8988T (cell line): Measurements from ENCODE around the gene COQ10B.
"Not testable (repeated sequence)": the region's sequence is repeated elsewhere in the genome, so short reads cannot be mapped to it uniquely, and the experiment has no call there.

Source experiments
- DNase-seq: peaks from one replicate; pipeline ENCODE4 v3.0.0; 2011

COQ10B gene

DNA sequence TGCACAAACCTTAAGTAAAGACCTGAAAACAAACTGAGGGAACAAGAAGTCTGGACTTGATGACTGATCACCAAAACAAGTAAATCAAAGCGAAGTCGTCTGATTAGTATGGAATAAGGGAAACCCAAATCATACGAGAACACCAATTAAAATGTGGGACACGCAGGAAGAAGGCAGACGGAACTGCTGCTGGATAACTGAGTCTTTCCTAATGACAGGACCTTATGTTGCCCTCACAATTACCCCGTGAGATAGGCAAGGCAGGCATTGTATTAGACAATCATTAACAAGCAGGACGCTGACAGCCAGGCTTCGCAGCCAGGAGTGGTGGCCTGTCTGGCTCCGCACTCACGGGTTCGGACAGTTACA lies 614 bp upstream of the COQ10B start:
- no peak for DNase-seq

GRCh38 chr2:197453914-197454398 lies 604 bp downstream of the COQ10B start:
- no peak for DNase-seq

DNA sequence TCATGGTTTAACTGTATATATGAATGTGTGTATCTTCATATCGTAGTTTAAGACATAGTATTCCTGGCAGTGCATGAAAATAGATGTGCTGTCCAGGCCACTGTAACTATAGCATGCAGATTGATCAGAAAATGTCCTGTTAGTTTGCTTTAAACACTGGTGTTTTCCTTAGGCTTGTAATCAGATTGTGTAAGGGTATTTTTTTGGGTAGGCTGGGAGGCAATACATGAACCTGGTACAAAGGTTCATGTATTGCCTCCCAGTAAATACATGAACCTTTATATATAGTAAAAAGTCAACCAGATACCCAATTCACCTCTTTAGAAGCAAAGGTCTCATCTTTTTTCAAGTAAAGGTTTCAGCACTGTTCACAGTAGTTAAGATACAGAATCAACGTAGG lies 1.6 kb downstream of the COQ10B start:
- no peak for DNase-seq

GRCh38 chr2:197455428-197455827 lies 2.1 kb downstream of the COQ10B start:
- DNase-seq: no peak

DNA sequence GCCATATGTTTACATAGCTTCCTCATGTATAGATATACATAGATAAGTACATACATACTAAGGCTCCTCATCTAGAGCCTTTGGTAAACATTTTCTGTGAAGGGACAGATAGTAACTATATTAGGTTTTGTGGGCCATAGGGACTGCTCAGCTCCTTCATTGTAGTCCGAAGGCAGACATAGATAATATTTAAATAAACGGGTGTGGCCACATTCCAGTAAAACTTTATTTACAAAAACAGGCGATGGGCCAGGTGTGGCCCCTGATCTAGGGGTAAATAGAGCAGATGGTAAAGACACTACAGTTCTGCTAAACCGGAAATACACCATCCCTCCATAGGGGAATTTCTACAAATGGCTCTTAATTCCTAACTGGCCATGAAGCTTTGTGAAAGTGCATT lies 7.3 kb downstream of the COQ10B start:
- no peak for DNase-seq

GRCh38 chr2:197461057-197461456 lies 7.7 kb downstream of the COQ10B start:
- DNase-seq: no peak

DNA sequence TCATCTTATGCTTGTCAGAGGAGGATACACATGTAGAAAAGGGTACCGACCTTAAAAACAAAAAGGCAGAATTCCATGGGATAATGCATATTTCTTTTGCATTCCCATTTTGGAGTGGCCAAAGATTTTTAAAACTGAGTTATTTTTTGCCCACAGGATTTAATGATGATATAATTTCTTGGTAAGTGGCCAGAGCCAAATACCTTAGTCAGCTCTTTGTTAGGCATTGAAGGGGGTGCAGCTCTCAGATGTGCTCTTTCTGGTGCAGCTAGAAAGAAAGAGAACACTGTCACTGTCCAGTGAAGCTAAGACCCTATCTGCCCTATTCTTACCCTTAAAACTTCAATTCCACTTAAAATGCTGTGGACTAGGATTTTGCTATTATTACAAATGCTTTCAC lies 10.8 kb downstream of the COQ10B start:
- no peak for DNase-seq

DNA sequence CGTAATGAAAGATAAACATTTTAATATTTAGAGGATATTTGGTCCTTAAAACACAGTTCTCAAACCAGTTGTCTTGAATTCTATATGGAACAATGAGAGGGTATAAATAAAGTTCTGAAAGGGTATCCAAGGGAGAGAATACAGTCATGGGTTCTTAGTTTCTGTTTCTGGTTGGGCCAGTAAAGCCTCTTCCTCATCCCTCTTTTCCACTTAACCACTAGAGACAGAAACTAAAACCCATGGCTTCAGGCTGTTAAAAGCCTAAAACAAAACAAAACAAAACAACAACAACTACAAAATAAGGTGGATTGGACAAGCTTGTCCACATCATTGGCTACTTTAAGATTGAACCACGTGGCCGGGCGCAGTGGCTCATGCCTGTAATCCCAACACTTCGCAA lies 18.8 kb downstream of the COQ10B start:
- DNase-seq: no peak

- DNase-seq: no peak
These were observed 24.4 kb downstream of the COQ10B start for GRCh38 chr2:197477797-197478196.

DNA sequence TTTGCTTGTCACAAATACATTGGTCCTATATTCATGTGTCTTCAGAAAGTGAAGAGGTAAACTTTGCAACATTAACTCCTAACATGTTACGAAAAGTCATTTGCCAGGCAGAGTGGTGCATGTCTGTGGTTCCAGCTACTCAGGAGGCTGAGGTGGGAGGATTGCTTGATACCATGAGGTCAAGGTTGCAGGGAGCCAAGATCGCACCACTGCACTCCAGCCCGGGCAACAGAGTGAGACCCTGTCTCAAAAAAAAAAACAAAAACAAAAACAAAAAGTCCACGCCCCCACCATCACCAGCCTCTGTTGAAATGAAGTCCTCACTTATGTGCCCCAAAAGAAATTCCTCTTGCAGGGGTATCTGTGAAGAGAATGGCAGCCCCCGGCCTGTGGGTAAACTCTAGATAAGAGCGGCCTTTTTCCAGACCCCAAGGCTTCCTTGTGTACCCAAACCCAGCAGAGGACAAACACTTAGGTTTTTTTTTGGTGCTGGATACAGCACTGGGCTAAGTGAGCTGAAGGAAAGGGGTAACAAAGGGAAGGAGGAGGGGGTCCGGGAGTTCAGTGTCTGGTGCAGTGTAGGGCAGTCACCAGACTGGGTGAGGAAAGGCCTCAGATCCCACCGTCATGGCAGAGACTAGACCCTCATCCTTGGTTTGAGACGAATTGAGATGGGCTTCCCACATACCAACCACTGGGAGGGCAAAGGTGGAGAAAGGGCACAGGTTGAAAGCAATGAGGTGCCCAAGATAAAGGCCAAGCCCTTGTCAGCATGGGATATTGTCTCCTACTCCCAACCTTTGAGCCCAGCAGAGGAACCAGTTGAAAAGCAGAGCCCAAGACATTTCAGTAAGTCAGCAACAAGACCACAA lies 27.0 kb downstream of the COQ10B start:
- DNase-seq: no peak

DNA sequence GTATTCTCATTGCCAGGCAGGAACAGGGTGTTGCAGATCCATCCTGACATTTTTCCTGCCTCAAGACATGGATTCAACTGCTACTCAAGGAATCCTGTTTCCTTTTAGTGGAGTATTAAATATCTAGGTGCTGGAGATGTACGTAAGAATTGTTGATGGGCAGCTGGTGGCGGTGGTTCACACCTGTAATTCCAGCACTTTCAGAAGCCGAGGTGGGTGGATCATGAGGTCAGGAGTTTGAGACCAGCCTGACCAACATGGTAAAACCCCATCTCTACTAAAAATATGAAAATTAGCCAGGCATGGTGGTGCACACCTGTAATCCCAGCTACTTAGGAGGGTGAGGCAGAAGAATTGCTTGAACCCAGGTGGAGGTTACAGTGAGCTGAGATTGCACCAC lies 30.9 kb downstream of the COQ10B start:
- not testable (repeated sequence) for DNase-seq

- DNase-seq: no peak
These were observed 32.8 kb downstream of the COQ10B start for GRCh38 chr2:197486175-197486574.

- DNase-seq: no peak
These were observed 34.0 kb downstream of the COQ10B start for GRCh38 chr2:197487385-197487784.

DNA sequence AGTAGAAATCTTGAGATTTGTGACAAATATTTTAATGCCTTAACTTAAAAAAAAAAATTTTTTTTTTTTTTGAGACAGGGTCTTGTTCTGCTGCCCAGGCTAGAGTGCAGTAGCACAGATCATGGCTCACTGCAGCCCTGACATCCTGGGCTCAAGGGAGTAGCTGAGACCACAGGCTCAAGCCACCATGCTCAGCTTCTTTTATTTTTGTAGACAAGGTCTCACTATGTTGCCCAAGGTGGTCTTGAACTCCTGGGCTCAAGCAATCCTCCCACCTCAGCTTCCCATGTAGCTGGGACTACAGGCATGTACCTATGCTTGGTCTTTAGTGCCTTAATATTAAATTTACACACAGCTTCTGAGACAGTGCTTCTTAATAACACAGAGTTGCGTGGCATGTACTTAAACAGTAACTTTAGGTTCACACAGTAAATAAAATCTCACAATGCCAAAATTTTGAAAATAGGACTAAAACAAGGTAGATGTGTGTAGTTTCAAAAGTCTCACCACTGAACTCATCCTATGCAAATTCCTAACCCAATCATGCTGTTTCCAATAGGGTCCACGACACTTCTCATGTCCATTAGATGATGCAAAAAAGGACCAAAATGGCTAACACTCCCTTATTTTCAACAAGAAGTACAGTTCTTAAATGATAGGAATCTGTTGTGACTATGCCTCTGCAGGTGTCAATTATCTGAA lies 42.2 kb downstream of the COQ10B start:
- DNase-seq: no peak

- no peak for DNase-seq
These were observed 43.3 kb downstream of the COQ10B start for GRCh38 chr2:197496695-197497094.

GRCh38 chr2:197497326-197497725 lies 44.0 kb downstream of the COQ10B start:
- DNase-seq: no peak

DNA sequence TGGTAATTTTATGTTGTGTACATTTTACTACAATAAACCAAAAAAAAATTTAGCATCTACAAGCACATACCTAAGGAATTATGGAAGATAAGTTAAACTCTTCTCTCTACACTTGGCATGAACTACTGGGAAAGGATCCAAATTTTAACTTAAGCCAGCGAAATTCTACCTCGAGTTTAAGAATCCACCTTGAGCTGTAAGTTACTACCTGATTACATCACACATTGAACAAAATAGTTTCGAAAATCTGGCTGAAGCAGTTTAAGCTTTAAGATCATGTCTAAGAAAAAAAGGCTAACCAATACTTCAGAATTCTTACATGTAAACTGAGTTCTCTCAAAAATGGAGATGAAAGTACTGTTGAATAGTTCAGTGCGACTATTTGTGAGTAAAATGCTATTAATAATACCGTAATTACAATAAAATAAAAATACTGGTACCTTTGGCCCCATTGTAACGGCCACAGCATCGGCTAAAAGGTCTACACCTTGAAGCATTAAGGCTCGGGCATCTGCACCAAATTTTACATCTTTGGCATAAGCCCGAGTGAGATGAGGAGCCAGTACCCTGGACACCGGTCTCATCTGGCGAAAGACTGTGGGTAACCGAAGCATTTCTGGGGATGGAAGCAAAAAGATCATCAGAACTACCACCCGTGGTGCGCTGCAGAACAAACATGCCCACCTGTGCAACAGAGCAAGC lies 45.0 kb downstream of the COQ10B start:
- DNase-seq: no peak

- no peak for DNase-seq
These were observed 45.7 kb downstream of the COQ10B start for GRCh38 chr2:197498937-197499593.

DNA sequence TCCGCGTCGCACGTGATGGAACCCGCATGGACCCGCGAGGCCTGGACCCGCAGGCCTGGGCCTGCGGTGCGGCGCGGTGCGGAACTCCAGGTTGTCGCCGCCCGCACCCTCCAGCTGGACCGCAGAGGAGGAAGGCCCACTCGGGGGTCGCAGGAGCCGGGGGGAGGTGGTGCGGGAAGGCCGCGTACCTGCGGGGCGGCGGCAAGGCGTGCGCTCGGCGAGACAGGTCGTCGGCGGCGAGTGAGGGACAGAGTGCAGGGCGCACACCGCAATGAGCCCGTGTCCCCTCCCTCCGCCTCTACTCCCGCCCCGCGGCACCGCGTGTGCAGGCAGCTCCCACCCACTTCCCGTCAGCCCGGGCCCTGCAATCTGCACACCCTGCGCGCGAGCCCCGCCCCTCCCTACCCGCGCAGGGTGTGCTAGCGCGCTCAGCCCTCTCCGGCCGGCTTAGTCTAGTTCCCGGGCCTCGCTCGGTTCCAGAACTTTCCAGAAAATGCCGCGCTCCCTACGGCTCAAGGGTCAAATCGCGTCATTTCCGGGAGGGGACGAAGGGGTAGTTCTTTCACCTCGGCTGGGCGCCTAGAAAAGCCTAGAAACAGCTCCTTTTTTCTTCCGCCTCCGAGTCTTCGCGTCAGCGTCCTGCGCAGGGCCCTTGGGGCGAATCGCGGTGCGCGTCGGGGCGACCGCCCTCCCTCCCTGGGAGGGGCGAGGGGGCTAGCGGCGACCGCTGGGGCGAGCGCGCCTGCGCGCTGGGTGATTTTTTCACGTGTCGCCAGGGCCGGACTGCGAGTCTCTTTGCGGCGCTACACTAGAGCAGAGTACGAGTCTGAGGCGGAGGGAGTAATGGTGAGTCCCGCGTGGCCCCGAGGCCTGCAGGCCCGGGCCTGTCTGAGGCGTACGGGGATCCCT lies 46.5 kb downstream of the COQ10B start, which contains the start of the genes HSPD1 and HSPE1:
TSS of gene HSPD1 (minus strand) at position 247 of the 909 bp plus-strand sequence. CDS start 992 bp downstream, outside the sequence.
TSS of gene HSPE1 (plus strand) at position 786 of the 909 bp plus-strand sequence. CDS start at position 844, 58 bp downstream.
- DNase-seq: peak; percentile 80

- no peak for DNase-seq
These were observed 47.3 kb downstream of the COQ10B start for GRCh38 chr2:197500503-197501131.

- no peak for DNase-seq
These were observed 48.8 kb downstream of the COQ10B start for GRCh38 chr2:197502201-197502600.
